ENCODE measurements around the gene CALN1.

- TF ChIP-seq CTCF (conservative IDR thresholded peaks at IDR 0.05) (no peak), ZFX (IDR thresholded peaks at IDR 0.05) (no peak)
Measured at GRCh38 chr7:72279203-72279602, 132.9 kb downstream of the CALN1 start.
